ENCODE results near the gene ZNF853. TPM values are rescaled to one million over a fixed set of nuclear protein-coding genes. Genes with fewer than 3 reads are reported as not detected.
A peak's percentile ranks its signal among the peaks of the same experiment; 100 is the strongest.
"Not testable (repeated sequence)": the region's sequence is repeated elsewhere in the genome, so short reads cannot be mapped to it uniquely, and the experiment has no call there.

Gene ZNF853
- total and polyA plus RNA-seq, 4 donors = 4.6 to 12.2 (median 8.0) TPM

DNA sequence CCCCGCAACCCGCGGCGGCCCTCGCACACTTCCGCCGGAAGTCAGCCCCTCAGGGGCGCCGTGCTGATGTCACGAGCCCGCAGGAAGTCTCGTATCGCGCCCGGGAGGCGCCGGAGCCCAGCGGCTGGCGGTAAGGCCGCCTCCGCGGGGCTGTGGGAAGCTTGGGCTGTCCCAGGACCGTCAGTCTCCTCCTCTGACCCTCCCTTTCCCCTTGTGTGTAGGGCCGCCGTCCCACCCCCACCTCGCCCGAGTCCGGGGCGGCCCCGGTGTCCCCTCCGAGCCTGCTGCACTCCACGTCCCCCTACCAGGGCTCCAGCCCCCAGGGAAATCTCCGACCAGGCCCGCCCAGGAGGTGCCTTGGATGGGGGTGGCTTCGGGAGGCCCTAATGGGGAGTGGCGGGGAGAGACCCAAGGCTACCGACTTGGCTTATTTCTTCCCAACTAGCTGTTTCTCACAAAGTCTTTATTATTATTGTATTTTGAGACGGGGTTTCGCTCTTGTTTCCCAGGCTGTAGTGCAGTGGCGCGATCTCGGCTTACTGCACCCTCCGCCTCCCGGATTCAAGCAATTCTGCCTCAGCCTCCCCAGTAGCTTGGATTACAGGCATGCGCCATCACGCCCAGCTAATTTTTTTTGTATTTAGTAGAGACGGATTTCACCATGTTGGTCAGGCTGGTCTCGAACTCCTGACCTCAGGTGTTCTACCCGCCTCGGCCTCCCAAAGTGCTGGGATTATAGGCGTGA lies 37.9 kb upstream of the ZNF853 start, which contains the start of gene ZDHHC4:
Gene ZDHHC4, plus strand, starts transcription at position 86 of the 745 bp plus-strand sequence. CDS start 3,108 bp downstream, outside the sequence.
- intact Hi-C loops (cut with DNase I) = no loop called here
- H3K9me3 ChIP-seq (ENCODE audit: control insufficient read depth, low read length) = no peaks in the 10 kb centered on the region
- ATAC-seq (ENCODE audit: low FRiP score) = peak; percentile 95
- peak within 1 kb of the TSS; percentile 76 to 94 for H3K27ac ChIP-seq (ENCODE audit: low read depth in 1 of 2, low read length in 2 of 2)
- WGBS, 2 donors = 11 to 12% methylated on average over 51 of the region's 51 CpGs
- peaks cover 0 to 2% of the 10 kb centered on the region in 2 donors for H3K36me3 ChIP-seq (ENCODE audit: control insufficient read depth in 1 of 2, insufficient read depth in 2 of 2, low read length in 1 of 2)
- peak within 1 kb of the TSS; percentile 53 to 77 for H3K4me3 ChIP-seq (ENCODE audit: low read length in 2 of 2)
- peak; percentile 94 to 97 for DNase-seq
- H3K4me1 ChIP-seq (ENCODE audit: control insufficient read depth in 1 of 2, insufficient read depth in 2 of 2, low read length in 2 of 2) = no peaks in the 10 kb centered on the region
- H3K27me3 ChIP-seq (ENCODE audit: control insufficient read depth in 1 of 2, insufficient read depth in 2 of 2, low read length in 1 of 2) = no peaks in the 10 kb centered on the region

DNA sequence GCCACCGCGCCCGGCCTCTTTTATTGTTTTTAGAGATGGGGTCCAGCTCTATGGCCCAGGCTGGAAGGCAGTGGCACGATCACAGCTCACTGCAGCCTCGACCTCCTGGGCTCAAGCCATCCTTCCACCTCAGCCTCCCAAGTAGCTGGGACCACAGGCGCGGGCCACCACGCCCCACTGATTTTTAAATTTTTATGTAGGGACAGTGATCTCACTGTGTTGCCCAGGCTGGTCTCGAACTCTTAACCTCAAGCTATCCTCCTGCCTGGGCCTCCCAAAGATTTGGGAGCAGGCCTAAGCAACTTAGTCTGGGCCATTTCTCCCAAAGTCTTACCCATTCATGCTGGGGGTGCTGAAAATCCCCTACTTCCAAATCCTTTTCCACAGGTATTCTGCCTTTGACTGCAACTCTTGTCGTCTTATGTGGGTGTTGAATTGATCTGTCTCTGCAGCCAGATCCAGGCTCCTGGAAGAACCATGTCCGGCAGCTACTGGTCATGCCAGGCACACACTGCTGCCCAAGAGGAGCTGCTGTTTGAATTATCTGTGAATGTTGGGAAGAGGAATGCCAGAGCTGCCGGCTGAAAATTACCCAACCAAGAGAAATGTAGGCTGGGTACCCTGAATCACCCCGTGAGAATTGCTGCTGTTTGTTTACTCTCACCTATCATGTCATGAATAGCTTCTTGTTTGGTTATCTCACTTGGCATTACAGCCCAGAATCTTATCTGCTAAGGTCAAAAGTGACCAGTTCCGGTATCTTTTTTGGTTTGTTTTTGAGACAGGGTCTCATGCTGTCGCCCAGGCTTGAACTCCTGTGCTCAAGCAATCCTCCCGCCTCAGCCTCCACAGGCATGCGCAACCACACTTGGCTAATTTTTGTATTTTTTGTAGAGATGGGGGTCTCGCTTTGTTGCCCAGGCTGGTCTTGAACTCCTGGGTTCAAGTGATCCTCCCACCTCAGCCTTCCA lies 37.0 kb upstream of the ZNF853 start:
- Histone ChIP-seq H3K27ac (ENCODE audit: low read depth in 1 of 2, low read length in 2 of 2) (no peak overlapping the region), H3K27me3 (ENCODE audit: control insufficient read depth in 1 of 2, insufficient read depth in 2 of 2, low read length in 1 of 2) (no peaks in the 10 kb centered on the region), H3K4me3 (ENCODE audit: low read length in 2 of 2) (no peak overlapping the region), H3K9me3 (ENCODE audit: control insufficient read depth, low read length) (no peaks in the 10 kb centered on the region), H3K36me3 (ENCODE audit: control insufficient read depth in 1 of 2, insufficient read depth in 2 of 2, low read length in 1 of 2) (peaks cover 0 to 2% of the 10 kb centered on the region in 2 donors), H3K4me1 (ENCODE audit: control insufficient read depth in 1 of 2, insufficient read depth in 2 of 2, low read length in 2 of 2) (no peaks in the 10 kb centered on the region)
- ATAC-seq (ENCODE audit: low FRiP score) (no peak), DNase-seq (no peak)
- intact Hi-C loops (cut with DNase I) = no loop called here
- WGBS, 2 donors = 90 to 91% methylated on average over 18 of the region's 18 CpGs

DNA sequence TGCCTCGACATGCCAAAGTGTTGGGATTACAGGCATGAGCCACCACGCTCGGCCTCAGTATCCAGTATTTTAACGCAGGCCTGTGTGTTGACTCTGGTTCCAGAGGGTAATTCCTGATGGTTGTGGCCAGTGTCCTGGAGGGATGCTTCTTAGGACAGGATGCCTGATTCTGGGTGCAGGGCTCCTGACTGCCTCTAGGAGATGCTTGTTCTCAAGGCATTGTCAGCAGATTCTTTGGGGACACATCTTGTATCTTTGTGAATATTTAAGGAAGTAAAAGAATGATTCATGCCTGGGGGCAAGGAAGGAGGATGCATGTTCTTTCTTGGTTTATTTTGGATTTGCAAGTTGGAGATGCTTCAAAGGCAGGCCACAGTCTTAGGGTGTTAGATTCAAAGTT lies 36.0 kb upstream of the ZNF853 start:
- ATAC-seq (ENCODE audit: low FRiP score) = no peak

DNA sequence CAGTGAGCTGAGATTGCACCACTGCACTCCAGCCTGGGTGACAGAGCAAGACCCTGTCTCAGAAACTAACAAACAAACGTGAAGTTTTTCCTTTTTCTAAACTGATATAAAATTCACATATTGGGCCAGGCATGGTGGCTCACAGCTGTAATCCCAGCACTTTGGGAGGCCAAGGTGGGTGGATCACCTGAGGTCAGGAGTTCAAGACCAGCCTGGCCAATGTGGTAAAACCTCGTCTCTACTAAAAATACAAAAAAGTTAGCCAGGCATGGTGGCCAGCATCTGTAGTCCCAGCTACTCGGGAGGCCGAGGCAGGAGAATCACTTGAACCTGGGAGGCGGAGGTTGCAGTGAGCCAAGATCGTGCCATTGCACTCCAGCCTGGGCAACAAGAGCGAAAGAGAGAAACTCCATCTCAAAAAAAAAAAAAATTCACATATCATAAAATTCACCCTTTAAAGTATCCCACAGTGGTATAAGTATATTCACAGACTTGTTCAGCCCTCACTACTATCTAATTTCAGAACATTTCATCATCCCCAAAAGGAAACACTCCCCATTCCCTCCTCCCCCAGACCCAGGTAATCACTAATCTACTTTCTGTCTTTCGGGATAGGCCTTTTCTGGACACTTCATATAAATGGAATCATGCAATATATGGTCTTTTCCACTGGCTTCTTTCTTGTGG lies 29.5 kb upstream of the ZNF853 start:
- H3K4me3 ChIP-seq (ENCODE audit: low read length in 2 of 2); H3K4me1 ChIP-seq (ENCODE audit: control insufficient read depth in 1 of 2, insufficient read depth in 2 of 2, low read length in 2 of 2); intact Hi-C loops (cut with DNase I); H3K36me3 ChIP-seq (ENCODE audit: control insufficient read depth in 1 of 2, insufficient read depth in 2 of 2, low read length in 1 of 2); ATAC-seq (ENCODE audit: low FRiP score); DNase-seq; H3K27ac ChIP-seq (ENCODE audit: low read depth in 1 of 2, low read length in 2 of 2); H3K9me3 ChIP-seq (ENCODE audit: control insufficient read depth, low read length); H3K27me3 ChIP-seq (ENCODE audit: control insufficient read depth in 1 of 2, insufficient read depth in 2 of 2, low read length in 1 of 2): not testable (repeated sequence)
- WGBS, 2 donors = 89 to 94% methylated on average over 8 of the region's 8 CpGs

More for the DNA sequence above, 36.0 kb upstream of the ZNF853 start:
- Histone ChIP-seq H3K9me3 (ENCODE audit: control insufficient read depth, low read length) (no peaks in the 10 kb centered on the region), H3K4me1 (ENCODE audit: control insufficient read depth in 1 of 2, insufficient read depth in 2 of 2, low read length in 2 of 2) (no peaks in the 10 kb centered on the region), H3K36me3 (ENCODE audit: control insufficient read depth in 1 of 2, insufficient read depth in 2 of 2, low read length in 1 of 2) (peaks cover under 1 to 2% of the 10 kb centered on the region in 2 donors), H3K4me3 (ENCODE audit: low read length in 2 of 2) (no peak overlapping the region), H3K27ac (ENCODE audit: low read depth in 1 of 2, low read length in 2 of 2) (no peak overlapping the region), H3K27me3 (ENCODE audit: control insufficient read depth in 1 of 2, insufficient read depth in 2 of 2, low read length in 1 of 2) (no peaks in the 10 kb centered on the region)
- intact Hi-C loops (cut with DNase I) = no loop called here
- DNase-seq = no peak
- WGBS, 2 donors = 91 to 97% methylated on average over 4 of the region's 4 CpGs

DNA sequence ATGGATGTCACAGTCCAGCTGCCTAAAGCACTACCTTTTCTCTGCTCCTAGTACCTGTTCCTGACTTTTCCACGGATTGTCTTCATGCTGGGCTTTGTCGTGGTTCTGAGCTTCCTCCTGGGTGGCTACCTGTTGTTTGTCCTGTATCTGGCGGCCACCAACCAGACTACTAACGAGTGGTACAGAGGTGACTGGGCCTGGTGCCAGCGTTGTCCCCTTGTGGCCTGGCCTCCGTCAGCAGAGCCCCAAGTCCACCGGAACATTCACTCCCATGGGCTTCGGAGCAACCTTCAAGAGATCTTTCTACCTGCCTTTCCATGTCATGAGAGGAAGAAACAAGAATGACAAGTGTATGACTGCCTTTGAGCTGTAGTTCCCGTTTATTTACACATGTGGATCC lies 26.8 kb upstream of the ZNF853 start:
- 82 to 85% methylated on average over 9 of the region's 9 CpGs for WGBS, 2 donors
- Histone ChIP-seq H3K27ac (ENCODE audit: low read depth in 1 of 2, low read length in 2 of 2) (no peak overlapping the region), H3K4me3 (ENCODE audit: low read length in 2 of 2) (no peak overlapping the region), H3K4me1 (ENCODE audit: control insufficient read depth in 1 of 2, insufficient read depth in 2 of 2, low read length in 2 of 2) (no peaks in the 10 kb centered on the region), H3K9me3 (ENCODE audit: control insufficient read depth, low read length) (no peaks in the 10 kb centered on the region), H3K27me3 (ENCODE audit: control insufficient read depth in 1 of 2, insufficient read depth in 2 of 2, low read length in 1 of 2) (no peaks in the 10 kb centered on the region), H3K36me3 (ENCODE audit: control insufficient read depth in 1 of 2, insufficient read depth in 2 of 2, low read length in 1 of 2) (peaks cover 0 to 4% of the 10 kb centered on the region in 2 donors)
- ATAC-seq (ENCODE audit: low FRiP score) = no peak
- intact Hi-C loops (cut with DNase I) = no loop called here
- no peak for DNase-seq

DNA sequence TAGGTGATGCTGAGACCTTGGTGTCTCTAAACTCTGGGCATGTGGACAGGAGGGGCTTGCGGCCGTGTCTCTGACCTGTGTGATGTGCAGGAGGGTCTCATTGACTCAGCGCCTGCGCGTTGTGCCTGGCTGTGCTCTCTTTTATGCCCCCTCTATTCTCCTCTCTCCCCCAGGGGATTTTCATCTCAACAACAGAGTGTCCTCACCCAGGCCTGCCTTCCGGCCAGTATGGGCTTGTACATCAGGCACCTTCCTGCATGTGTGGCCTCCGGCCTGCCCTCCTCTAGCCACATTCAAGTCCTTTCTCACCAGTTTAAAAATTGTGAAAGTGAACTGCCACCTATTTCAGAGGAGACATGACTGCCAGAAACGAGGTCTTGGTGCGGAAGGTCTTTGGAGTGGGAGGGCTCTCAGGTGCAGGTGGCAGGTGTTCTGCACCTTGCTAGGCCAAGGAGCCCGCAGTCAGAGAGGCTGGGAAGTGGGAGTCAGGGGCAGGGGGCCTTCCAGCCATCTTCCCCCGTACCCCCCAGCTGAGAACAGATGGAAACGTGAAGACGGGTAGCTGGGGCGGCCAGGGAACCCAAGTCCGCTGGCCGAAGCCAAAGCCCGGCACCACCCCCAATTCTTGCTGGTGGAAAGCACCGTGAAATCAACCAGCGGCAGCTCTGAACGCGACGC lies 26.1 kb upstream of the ZNF853 start:
- H3K9me3 ChIP-seq (ENCODE audit: control insufficient read depth, low read length) = no peaks in the 10 kb centered on the region
- DNase-seq = no peak
- intact Hi-C loops (cut with DNase I) = no loop called here
- 42 to 46% methylated on average over 21 to 22 of the region's 22 CpGs for WGBS, 2 donors
- H3K4me3 ChIP-seq (ENCODE audit: low read length in 2 of 2) = peak overlapping the region in 1 of 2 donors; percentile 94
- peak; percentile 11 for ATAC-seq (ENCODE audit: low FRiP score)
- H3K27me3 ChIP-seq (ENCODE audit: control insufficient read depth in 1 of 2, insufficient read depth in 2 of 2, low read length in 1 of 2) = no peaks in the 10 kb centered on the region
- no peaks in the 10 kb centered on the region for H3K4me1 ChIP-seq (ENCODE audit: control insufficient read depth in 1 of 2, insufficient read depth in 2 of 2, low read length in 2 of 2)
- H3K36me3 ChIP-seq (ENCODE audit: control insufficient read depth in 1 of 2, insufficient read depth in 2 of 2, low read length in 1 of 2) = peaks cover 0 to 4% of the 10 kb centered on the region in 2 donors
- H3K27ac ChIP-seq (ENCODE audit: low read depth in 1 of 2, low read length in 2 of 2) = peak overlapping the region in 1 of 2 donors; percentile 44

DNA sequence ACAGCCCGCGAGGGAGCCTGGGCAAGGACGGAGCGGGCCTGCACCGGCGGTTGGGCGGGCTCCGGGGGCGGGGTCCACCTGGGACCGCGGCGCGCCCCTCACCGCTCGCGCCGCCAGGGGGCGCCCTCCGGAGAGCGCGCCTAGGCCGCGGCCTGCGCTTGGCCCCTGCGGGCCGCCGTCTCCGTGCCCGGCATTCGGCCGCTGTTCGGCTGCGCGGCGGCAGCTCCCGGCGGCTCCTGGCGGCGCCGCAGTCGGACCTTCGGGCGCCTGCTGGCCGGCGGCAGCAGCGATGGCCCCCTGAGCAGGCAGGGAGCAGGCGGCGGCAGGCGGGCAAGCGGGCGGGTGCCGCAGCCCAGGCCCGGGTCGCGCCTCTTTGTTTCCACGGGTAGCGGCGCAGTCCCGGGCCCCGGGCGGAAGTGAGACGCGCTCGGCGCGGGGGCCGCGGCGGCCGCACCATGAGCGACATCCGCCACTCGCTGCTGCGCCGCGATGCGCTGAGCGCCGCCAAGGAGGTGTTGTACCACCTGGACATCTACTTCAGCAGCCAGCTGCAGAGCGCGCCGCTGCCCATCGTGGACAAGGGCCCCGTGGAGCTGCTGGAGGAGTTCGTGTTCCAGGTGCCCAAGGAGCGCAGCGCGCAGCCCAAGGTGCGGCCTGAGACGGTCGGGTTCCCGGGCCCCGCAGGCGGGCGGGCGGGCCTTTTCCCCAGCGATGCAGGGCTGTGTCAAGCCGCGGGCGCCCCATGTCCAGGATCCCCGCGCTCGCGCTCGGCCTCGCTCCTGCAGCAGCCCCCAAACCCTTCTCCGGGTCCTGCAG lies 25.4 kb upstream of the ZNF853 start, which contains the start of gene INTS15:
Gene INTS15, plus strand, starts transcription at position 193 of the 816 bp plus-strand sequence. Its CDS starts 263 bp downstream, at position 456.
- peak within 1 kb of the TSS; percentile 12 to 44 for H3K27ac ChIP-seq (ENCODE audit: low read depth in 1 of 2, low read length in 2 of 2)
- H3K27me3 ChIP-seq (ENCODE audit: control insufficient read depth in 1 of 2, insufficient read depth in 2 of 2, low read length in 1 of 2) = no peaks in the 10 kb centered on the region
- ATAC-seq (ENCODE audit: low FRiP score) = peak; percentile 95
- DNase-seq = peak; percentile 80 to 93
- 0% methylated on average over 87 to 107 of the region's 107 CpGs for WGBS, 2 donors
- H3K4me1 ChIP-seq (ENCODE audit: control insufficient read depth in 1 of 2, insufficient read depth in 2 of 2, low read length in 2 of 2) = no peaks in the 10 kb centered on the region
- intact Hi-C loops (cut with DNase I) = no loop called here
- H3K36me3 ChIP-seq (ENCODE audit: control insufficient read depth in 1 of 2, insufficient read depth in 2 of 2, low read length in 1 of 2) = no peaks in the 10 kb centered on the region
- H3K9me3 ChIP-seq (ENCODE audit: control insufficient read depth, low read length) = no peaks in the 10 kb centered on the region
- peak within 1 kb of the TSS; percentile 43 to 94 for H3K4me3 ChIP-seq (ENCODE audit: low read length in 2 of 2)
